Measurements from ENCODE around the gene DHRS7B.
"Not testable (repeated sequence)": the region's sequence is repeated elsewhere in the genome, so short reads cannot be mapped to it uniquely, and the experiment has no call there.

DHRS7B gene

GRCh38 chr17:21204935-21205334 lies 78.2 kb downstream of the DHRS7B start:
- no peak for DNase-seq (ENCODE audit: low read depth in 1 of 2, low spot score in 1 of 2)

- no peak for DNase-seq (ENCODE audit: low read depth in 1 of 2, low spot score in 1 of 2)
Observed at GRCh38 chr17:21208352-21208751, 81.6 kb downstream of the DHRS7B start.

- no peak for DNase-seq (ENCODE audit: low read depth in 1 of 2, low spot score in 1 of 2)
Observed at GRCh38 chr17:21209511-21210175, 82.9 kb downstream of the DHRS7B start.

GRCh38 chr17:21210411-21211076 lies 83.8 kb downstream of the DHRS7B start:
- no peak for DNase-seq (ENCODE audit: low read depth in 1 of 2, low spot score in 1 of 2)

- no peak for DNase-seq (ENCODE audit: low read depth in 1 of 2, low spot score in 1 of 2)
Observed at GRCh38 chr17:21211825-21212479, 85.2 kb downstream of the DHRS7B start.

GRCh38 chr17:21212826-21213637 lies 86.3 kb downstream of the DHRS7B start:
- DNase-seq (ENCODE audit: low read depth in 1 of 2, low spot score in 1 of 2) = no peak

GRCh38 chr17:21213638-21214014 lies 86.9 kb downstream of the DHRS7B start:
- no peak for DNase-seq (ENCODE audit: low read depth in 1 of 2, low spot score in 1 of 2)

- DNase-seq (ENCODE audit: low read depth in 1 of 2, low spot score in 1 of 2) = peak; percentile 85 to 93
Observed at GRCh38 chr17:21214015-21214776, 87.4 kb downstream of the DHRS7B start, which contains the start of gene TMEM11. Gene TMEM11, minus strand, starts transcription at chr17:21214161. Its CDS starts 9 bp downstream, at chr17:21214152.

GRCh38 chr17:21214777-21215541 lies 88.2 kb downstream of the DHRS7B start:
- no peak for DNase-seq (ENCODE audit: low read depth in 1 of 2, low spot score in 1 of 2)

GRCh38 chr17:21215935-21216334 lies 89.2 kb downstream of the DHRS7B start:
- no peak for DNase-seq (ENCODE audit: low read depth in 1 of 2, low spot score in 1 of 2)

- no peak for DNase-seq (ENCODE audit: low read depth in 1 of 2, low spot score in 1 of 2)
Observed at GRCh38 chr17:21217346-21217745, 90.6 kb downstream of the DHRS7B start.

- DNase-seq (ENCODE audit: low read depth in 1 of 2, low spot score in 1 of 2) = no peak
Observed at GRCh38 chr17:21218101-21218500, 91.3 kb downstream of the DHRS7B start.

- DNase-seq (ENCODE audit: low read depth in 1 of 2, low spot score in 1 of 2) = no peak
Observed at GRCh38 chr17:21218831-21219380, 92.1 kb downstream of the DHRS7B start.

- DNase-seq (ENCODE audit: low read depth in 1 of 2, low spot score in 1 of 2) = no peak
Observed at GRCh38 chr17:21223086-21223485, 96.3 kb downstream of the DHRS7B start.

GRCh38 chr17:21227277-21227676 lies 100.5 kb downstream of the DHRS7B start:
- not testable (repeated sequence) for DNase-seq (ENCODE audit: low read depth in 1 of 2, low spot score in 1 of 2)

GRCh38 chr17:21228111-21228510 lies 101.3 kb downstream of the DHRS7B start:
- DNase-seq (ENCODE audit: low read depth in 1 of 2, low spot score in 1 of 2) = no peak

GRCh38 chr17:21228845-21229244 lies 102.1 kb downstream of the DHRS7B start:
- DNase-seq (ENCODE audit: low read depth in 1 of 2, low spot score in 1 of 2) = no peak

GRCh38 chr17:21231533-21231932 lies 104.8 kb downstream of the DHRS7B start:
- no peak for DNase-seq (ENCODE audit: low read depth in 1 of 2, low spot score in 1 of 2)

- no peak for DNase-seq (ENCODE audit: low read depth in 1 of 2, low spot score in 1 of 2)
Observed at GRCh38 chr17:21232033-21232749, 105.4 kb downstream of the DHRS7B start.
